ENCODE measurements around the gene NHERF1.

DNA sequence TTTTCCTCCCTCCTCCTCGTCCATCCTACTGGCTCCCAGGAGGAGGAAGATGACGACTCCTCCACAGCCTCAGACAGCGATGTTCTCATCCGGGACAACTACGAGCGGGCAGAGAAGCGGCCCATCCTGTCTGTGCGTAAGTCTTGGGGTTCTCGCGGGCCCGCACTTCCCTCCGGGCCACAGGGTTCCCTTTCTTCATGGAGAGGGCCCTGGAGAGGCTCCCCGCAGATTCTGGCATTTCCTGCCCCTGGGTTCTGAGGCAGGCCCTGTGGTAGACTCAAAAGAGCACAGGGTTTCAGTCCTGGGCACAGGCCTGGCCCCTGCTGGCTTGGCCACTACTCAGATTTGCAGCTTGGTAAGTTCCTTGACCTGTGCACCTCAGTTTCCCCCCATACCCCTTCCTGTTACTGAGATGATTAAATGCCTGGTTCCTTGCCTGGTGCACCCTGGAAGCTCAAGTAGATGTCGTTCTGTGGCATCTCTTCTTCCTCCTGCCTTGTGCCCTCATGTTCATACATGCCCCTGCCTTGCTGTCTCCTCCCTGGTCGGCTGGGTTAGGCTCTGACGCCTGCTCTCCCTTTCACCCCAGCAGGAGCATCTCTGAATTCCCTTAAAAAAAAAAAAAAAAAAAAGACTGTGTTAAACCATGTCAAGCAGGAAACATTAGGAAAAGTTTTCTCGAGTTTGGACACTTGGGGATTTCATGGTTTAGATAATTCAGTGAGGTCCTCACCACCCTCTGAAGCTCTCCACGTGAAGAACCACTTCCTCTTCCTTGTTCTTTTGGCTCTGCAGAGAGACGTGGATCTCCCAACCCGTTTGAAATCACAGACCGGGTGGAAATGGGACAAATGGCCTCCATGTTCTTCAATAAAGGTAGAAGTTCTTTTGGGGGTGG is 42.0 kb downstream of the NHERF1 start:
- no peak for TF ChIP-seq POLR2A (IDR thresholded peaks at IDR 0.05; ENCODE audit: low read depth, low read length)
- no peak for TF ChIP-seq POLR2AphosphoS5 (IDR thresholded peaks at IDR 0.05; ENCODE audit: low read depth, low read length)

Data from GM12892 (cell line).